NCI-H146 treated with DMSO at 0.1 percent for 48 hours (cell line): Measurements from ENCODE around the gene ARL6IP5.

Source experiments
- DNase-seq: peaks from one replicate; lab custom pipeline; 2025; ENCODE audit not compliant: unreplicated experiment; lab: John Stamatoyannopoulos, UW

The ARL6IP5 gene

DNA sequence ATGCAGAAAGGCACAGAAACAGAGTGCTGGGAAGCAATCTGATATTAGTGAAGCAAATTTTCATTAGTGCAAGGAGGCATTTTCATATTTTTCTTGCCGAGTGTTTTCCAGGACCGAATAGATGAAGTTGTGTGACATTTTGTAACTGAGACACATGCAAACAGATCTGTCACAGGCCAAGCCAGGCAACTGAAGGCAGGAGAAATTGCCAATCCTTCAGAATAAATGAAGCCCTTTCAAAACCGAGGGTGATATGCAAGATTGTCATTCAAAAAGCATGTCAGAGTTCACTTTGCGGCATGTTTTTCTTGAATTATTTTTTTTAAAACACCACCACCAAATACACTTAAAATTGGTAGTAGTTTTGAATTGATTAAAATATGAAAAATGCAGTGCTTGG is 31.4 kb downstream of the ARL6IP5 start:
- DNase-seq: no peak

DNA sequence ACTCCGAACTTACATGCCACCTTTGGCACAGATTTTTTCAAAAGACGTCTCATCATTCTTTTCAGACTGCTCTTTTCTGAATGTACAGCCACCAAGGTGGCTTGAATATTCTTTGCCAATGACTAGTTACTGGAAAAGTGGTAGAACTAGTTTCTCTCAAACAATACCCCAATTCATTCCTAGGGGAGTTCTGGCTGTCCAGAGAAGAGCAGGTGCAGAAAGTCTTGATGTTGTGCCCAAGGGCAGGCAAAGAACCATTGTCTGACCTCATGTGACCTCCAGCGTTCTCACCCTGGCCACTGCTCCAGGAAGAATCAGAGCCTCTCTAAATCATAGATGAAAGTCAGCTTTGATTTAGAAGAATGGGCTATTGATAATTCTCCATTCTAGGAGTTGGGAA is 32.2 kb downstream of the ARL6IP5 start:
- DNase-seq: no peak

DNA sequence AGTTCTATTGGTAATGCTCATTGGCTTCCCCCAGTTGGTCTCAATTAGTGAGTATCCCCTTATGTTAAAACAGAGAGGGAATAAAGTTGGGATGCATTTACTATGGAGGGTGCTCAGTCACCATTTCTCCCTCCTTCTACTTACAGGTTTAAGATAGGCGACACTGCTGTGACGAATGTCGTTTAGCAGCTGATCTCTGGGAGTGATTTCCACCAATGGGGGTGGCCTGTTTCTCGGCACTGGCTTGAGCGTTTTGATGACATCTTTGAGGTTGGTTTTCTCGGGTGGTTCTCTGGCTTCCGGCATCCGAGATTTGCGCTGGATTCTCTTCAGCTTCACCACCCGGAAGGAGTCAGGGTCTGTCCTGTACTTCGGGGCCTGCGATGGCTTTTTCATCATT is 33.8 kb downstream of the ARL6IP5 start:
- no peak for DNase-seq

DNA sequence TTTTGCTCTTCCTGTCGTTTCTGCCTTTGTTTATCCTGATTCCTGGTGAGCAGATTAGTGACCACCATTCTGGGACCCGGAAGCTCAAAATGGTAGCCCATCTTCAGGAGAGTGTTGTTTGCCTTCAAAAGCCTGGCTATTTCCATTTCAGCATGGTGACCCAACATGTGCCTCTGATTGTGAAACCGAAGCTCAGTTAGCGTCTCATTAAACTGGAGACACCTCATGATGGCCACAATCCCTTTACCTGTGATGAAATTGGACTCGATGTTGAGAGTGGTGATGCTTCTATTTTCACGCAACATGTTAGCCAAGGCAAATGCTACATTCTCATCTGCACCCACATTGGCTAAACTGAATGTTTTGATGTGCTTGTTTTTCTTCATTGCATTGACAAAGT is 34.4 kb downstream of the ARL6IP5 start:
- DNase-seq: no peak

- DNase-seq: no peak
These were observed 34.9 kb downstream of the ARL6IP5 start for GRCh38 chr3:69119681-69120080.

- DNase-seq: peak; percentile 44
These were observed 36.2 kb downstream of the ARL6IP5 start for GRCh38 chr3:69120879-69121464.

- no peak for DNase-seq
These were observed 36.8 kb downstream of the ARL6IP5 start for GRCh38 chr3:69121513-69121912.

DNA sequence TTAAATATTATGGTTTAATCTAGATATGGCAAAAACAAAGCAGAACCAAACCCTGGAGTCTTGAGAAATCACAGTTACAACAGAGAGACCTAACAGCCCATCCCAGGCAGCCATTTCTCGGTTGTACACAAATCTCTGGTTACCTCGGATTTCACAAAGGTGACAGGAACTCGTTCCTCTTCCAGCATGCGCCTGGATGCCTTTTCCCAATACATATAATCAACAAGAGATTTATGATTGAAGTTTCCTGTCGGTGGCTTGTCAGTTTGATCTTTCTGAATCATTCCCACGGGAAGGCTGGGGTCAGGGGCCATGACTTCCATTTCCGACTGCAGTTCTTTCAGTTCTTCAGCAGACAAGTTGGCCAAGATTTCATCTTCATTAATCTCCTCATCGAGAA is 37.2 kb downstream of the ARL6IP5 start:
- no peak for DNase-seq

- DNase-seq: no peak
These were observed 37.7 kb downstream of the ARL6IP5 start, which contains the start of gene LMOD3 for GRCh38 chr3:69122403-69122802. Gene LMOD3 (minus strand): TSS chr3:69122595. CDS start chr3:69122386, 209 bp downstream.

GRCh38 chr3:69126216-69126615 is 41.5 kb downstream of the ARL6IP5 start:
- no peak for DNase-seq

- DNase-seq: no peak
These were observed 42.3 kb downstream of the ARL6IP5 start for GRCh38 chr3:69126999-69127398.

- no peak for DNase-seq
These were observed 43.8 kb downstream of the ARL6IP5 start for GRCh38 chr3:69128509-69128908.

GRCh38 chr3:69129531-69129930 is 44.8 kb downstream of the ARL6IP5 start:
- DNase-seq: no peak

DNA sequence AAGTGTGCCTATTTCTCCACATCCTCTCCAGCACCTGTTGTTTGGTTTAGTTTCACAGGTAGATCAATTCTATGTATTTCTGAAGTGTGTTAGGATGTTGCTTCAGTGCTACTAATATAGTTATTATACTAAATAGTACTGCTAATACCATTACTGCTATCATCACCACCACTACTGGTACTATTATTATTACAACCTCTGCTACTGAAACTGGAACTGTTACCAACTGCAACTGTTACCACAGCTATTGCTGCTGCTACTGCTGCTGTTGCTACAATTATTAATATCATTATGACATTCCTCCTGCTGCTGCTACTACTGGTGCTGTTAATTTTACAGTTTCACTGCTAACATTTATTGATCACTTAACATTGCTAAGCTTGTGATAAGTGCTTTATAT is 46.0 kb downstream of the ARL6IP5 start:
- no peak for DNase-seq

DNA sequence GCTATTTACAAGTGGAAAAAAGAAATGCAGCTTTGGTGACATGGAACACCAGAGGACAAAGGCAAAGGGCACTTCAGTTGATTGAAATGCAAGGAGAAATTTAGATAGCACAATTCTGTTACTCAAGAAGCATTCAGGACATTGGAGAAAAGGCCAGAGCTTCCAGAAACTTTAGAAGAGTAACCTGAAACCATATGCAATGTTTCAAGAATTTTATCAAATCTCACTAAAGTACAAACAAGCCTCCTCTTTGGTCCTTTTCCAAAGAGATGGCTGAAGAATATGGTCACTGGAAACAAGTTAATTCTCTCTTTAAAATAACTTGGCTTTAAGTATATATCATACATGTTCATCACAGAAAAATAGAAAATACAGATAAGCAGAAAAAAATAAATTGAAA is 52.3 kb downstream of the ARL6IP5 start:
- no peak for DNase-seq

- no peak for DNase-seq
These were observed 52.7 kb downstream of the ARL6IP5 start for GRCh38 chr3:69137412-69137811.

GRCh38 chr3:69141313-69141712 is 56.6 kb downstream of the ARL6IP5 start:
- no peak for DNase-seq

- no peak for DNase-seq
These were observed 57.4 kb downstream of the ARL6IP5 start for GRCh38 chr3:69142090-69142489.

- DNase-seq: no peak
These were observed 58.2 kb downstream of the ARL6IP5 start for GRCh38 chr3:69142797-69143454.

DNA sequence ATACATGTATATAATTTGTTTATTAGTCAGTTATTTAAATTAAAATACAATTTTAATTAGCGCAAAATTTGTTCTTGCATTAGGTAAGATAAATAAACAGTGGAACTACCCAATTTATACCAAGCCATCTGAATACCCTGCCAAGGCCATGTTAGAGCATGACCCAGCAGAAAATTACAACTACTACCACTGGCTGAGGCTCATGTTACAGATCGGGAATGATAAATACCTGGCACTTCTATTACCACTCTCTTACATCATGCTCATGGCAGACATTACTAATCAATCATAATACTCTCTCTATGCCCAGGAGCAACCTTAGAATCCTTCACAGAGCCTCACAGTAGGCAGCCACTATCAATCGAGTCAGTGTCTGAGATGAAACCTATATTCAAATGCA is 58.9 kb downstream of the ARL6IP5 start:
- DNase-seq: peak; percentile 51

DNA sequence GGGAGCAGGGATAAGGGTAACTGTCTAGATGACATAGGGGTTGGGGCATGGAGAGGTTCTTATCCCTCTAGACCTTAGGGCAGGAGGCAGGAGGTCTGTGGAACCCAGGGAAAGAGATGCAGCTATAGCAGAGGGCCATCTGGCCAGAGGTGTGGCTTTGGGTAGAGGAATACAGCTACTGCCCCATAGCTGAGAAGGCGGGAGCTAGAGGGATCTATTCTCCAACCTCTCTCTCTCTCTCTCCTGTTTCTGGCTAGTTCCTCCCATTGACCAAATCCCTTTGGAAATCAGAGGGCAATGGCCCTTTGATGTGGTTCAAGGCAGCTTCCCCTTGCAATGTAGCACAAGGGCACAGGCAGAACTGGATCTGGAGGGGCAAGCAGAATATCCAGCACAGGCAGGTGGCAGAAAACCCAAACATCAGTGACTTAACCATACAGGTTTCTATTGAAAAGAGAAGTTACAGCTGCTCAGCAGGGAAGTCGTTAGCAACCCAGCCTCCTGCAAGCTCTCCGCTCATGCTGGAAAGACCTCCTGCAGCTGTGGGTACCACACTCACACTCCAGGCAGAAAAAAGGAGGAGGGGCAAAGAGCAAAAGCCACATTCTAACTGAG is 60.0 kb downstream of the ARL6IP5 start:
- DNase-seq: peak; percentile 70

DNA sequence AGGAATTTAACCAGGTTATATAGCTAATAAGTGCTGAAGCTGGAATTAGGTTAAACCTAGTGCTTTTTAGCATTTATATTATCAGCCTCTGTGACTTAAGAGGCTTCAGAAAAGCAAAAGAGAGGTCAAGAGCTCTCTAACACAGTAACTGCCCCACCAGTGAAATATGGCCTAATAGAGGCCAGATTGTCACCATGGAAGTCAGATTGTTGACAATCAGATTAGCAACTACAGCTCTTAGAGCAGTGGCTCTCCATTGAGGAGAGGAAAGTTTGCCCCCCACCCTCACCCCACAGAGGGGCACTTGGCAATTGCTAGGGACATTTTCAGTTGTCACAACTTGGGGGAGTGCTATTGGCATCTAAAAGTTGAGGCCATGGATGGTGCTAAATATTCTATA is 61.0 kb downstream of the ARL6IP5 start:
- no peak for DNase-seq

GRCh38 chr3:69149586-69149985 is 64.8 kb downstream of the ARL6IP5 start:
- no peak for DNase-seq
